BJ (cell line): ENCODE data around the gene WDR90. TPM values are rescaled to one million over a fixed set of nuclear protein-coding genes. Genes with fewer than 3 reads are reported as not detected.

Experiments
- CTCF ChIA-PET: fragments of 350-600 bp; formaldehyde crosslinking; extraction: SDS; loops from one replicate; lab custom pipeline; 2021; ENCODE audit warnings: antibody characterized with exemption, inconsistent platforms; lab: Yijun Ruan, JAX
- POLR2A ChIA-PET: fragments of 300-600 bp; sonication (Branson Sonifier 250); formaldehyde crosslinking; extraction: SDS; loops from one replicate; lab custom pipeline; 2021; ENCODE audit warnings: antibody characterized with exemption; lab: Charles Lee
- DNase-seq: peaks from one replicate; pipeline ENCODE4 v3.0.0-alpha.2; 2011; ENCODE audit warnings: low read depth
- H3K27me3 ChIP-seq: 2 replicates; pipeline ENCODE4 v1.6.0; 2011; ENCODE audit warnings: low read length; ENCODE audit not compliant: control insufficient read depth, insufficient read depth
- H3K36me3 ChIP-seq: 2 replicates; pipeline ENCODE4 v1.5.1; 2011; ENCODE audit warnings: low read length; ENCODE audit not compliant: control insufficient read depth, insufficient read depth
- H3K4me3 ChIP-seq: 2 replicates; pipeline ENCODE4 v1.5.1; 2011; ENCODE audit warnings: low read depth, mild to moderate bottlenecking, control low read depth, low read length
- polyA plus RNA-seq: library from polyadenylated mRNA; depleted of rRNA; stranded (reverse); fragments of >200 nt; gene quantifications from 2 replicates; pipeline ENCODE4 v1.2.3, GENCODE V29; 2011
- TF ChIP-seq, protein P1 (sequence below): IDR thresholded peaks from 2 replicates; pipeline ENCODE4 v1.5.1; 2011; ENCODE audit warnings: low read depth, mild to moderate bottlenecking, control low read depth, inconsistent platforms, low read length, moderate library complexity; ENCODE audit not compliant: insufficient read depth

The WDR90 gene
- polyA plus RNA-seq, 1 experiment, result 10.0 TPM

DNA sequence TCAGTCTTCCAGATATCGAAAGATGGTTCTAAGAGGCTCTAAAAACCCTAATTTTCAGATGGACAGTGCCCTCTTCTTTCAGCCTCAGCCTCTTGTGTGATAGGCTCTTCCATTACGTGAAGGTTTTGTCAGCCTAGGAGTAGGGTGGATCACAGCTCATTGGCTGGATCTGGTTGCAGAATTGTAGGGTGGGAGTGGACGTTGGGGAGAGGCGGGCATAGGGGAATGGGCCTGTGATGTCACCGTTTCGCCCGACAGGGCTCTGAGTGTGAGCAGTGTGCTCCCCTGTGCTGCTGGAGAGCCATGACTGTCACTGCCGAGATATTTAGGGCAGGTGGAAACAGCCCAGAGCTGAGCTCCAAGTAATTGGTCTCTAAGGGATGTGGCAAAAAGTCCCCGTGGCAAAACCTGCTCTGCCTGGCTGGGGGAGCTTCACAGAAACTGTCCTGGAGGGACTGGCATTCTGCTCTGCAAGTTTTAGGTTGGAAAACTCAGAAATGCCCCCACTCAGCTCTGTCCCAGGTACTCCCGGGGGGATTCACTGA is 24.6 kb upstream of the WDR90 start:
- ChIA-PET CTCF (no interaction called here), POLR2A (no interaction called here)
- TF ChIP-seq, protein P1, sequence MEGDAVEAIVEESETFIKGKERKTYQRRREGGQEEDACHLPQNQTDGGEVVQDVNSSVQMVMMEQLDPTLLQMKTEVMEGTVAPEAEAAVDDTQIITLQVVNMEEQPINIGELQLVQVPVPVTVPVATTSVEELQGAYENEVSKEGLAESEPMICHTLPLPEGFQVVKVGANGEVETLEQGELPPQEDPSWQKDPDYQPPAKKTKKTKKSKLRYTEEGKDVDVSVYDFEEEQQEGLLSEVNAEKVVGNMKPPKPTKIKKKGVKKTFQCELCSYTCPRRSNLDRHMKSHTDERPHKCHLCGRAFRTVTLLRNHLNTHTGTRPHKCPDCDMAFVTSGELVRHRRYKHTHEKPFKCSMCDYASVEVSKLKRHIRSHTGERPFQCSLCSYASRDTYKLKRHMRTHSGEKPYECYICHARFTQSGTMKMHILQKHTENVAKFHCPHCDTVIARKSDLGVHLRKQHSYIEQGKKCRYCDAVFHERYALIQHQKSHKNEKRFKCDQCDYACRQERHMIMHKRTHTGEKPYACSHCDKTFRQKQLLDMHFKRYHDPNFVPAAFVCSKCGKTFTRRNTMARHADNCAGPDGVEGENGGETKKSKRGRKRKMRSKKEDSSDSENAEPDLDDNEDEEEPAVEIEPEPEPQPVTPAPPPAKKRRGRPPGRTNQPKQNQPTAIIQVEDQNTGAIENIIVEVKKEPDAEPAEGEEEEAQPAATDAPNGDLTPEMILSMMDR, result no peak
- Histone ChIP-seq H3K27me3 (no peaks in the 10 kb centered on the region), H3K36me3 (peaks cover 5% of the 10 kb centered on the region), H3K4me3 (no peak overlapping the region)
- DNase-seq, result no peak

DNA sequence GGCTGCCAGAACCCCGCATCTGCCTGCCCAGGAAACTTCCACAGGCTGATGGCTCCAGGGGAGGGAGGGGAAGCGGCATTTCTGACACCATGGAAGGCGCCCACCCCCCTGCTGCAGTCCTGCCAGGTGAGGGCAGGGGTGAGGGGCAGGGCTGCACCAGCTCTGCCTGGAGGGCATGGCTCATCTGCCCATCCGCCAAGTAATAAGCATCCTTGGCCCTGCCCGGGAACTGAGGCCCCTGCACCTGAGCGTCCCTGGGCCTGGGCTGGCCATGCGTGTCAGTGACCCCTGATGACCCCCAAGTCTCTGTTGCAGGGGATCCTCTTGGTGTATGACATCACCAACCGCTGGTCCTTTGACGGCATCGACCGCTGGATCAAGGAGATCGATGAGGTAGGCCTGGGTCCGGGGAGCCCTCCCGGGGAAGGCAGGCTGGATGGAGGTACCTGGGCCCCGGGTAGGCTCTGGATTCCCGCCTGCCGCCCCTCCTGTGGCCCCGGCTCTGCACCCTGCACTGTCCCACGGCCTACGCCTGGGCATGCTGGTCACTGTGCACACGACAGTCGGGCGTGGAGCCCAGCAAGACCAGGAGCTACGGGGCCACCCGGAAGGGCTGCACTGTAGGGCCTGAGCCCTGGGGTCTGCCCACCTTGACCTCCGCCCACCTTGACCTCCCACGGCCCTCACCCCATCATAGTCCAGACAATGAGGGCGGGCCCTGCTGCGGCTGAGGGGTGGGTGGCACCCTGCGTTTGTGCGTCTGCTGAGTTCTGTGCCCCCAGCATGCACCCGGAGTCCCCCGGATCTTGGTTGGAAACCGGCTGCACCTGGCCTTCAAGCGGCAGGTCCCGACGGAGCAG is 23.8 kb upstream of the WDR90 start:
- DNase-seq, result no peak
- CTCF ChIA-PET, result no interaction called here
- H3K36me3 ChIP-seq, result peaks cover 5% of the 10 kb centered on the region
- TF ChIP-seq, protein P1, result no peak
- H3K27me3 ChIP-seq, result no peaks in the 10 kb centered on the region
- no peak overlapping the region for H3K4me3 ChIP-seq
- POLR2A ChIA-PET, result no interaction called here

DNA sequence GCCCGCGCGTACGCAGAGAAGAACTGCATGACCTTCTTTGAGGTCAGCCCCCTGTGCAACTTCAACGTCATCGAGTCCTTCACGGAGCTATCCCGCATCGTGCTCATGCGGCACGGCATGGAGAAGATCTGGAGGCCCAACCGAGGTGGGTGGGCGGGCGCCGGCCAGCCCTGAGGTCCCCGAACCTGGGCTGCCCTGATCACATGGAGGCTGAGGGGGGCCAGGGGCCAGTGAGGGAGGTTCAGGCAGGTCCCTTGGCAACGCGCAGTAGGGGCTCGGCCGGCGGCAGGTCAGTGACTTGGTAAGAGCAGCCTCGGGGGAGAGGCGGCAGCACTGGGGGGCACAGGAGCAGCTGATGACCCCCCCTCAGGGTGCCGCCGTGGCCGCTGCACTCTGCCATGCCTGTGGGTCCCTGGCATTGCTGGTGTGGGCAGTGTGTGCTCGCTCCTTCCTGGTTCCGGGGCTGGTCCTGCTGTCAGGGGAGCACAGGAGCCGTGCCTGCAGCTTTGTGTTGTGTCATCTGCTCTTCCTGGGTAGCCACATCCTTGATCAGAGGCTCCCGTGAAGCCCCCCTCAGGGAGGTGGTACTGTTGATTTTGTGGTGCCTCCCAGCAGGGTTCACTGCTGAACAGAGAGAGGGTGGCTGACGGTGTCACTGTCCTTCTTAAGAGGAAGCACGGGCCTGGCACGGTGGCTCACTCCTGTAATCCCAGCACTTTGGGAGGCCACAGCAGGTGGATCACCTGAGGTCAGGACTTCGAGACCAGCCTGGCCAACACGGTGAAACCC is 23.0 kb upstream of the WDR90 start:
- Histone ChIP-seq H3K36me3 (peaks cover 5% of the 10 kb centered on the region), H3K4me3 (no peak overlapping the region), H3K27me3 (no peaks in the 10 kb centered on the region)
- POLR2A ChIA-PET, result no interaction called here
- CTCF ChIA-PET, result no interaction called here
- DNase-seq, result no peak
- TF ChIP-seq, protein P1, result no peak

DNA sequence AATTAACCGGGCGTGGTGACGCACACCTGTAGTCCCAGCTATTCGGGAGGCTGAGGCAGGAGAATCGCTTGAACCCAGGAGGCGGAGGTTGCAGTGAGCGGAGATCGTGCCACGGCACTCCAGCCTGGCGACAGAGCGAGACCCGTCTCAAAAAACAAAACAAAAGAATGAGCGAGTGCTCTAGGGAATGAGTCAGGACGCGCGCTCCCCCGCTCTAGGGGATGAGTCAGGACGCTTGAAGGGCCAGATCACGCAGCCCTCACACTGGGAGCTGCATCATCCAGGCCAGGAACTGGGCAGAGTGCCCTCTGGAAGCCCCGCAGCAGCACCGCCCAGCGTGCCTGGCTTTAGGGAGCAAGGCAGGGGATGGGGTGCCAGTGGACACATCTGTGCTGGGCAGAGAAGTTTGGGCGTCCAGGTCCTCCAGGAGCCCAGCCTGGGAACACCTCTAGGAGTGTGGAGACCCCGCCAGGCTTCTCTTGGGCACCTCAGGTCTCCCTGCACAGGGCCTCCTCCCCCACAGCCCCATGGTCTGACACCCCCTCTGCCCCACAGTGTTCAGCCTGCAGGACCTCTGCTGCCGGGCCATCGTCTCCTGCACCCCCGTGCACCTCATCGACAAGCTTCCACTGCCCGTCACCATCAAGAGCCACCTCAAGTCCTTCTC is 22.2 kb upstream of the WDR90 start:
- POLR2A ChIA-PET, result no interaction called here

More for the DNA sequence above, 22.2 kb upstream of the WDR90 start:
- H3K4me3 ChIP-seq, result no peak overlapping the region
- H3K36me3 ChIP-seq, result peaks cover 5% of the 10 kb centered on the region
- no peaks in the 10 kb centered on the region for H3K27me3 ChIP-seq
- CTCF ChIA-PET, result no interaction called here
- TF ChIP-seq, protein P1, result no peak
- peak; percentile 62 for DNase-seq
